GM20431 (cell line): ENCODE data around the gene CPED1.
"Not testable (repeated sequence)": the region's sequence is repeated elsewhere in the genome, so short reads cannot be mapped to it uniquely, and the experiment has no call there.

Experiments
- in situ Hi-C: fragments of 300-500 bp; cut with MseI, MboI; formaldehyde crosslinking; loops from one replicate; pipeline ENCODE4 v1.15.0; 2020; ENCODE audit warnings: low sequenced_read_pairs; ENCODE audit not compliant: unreplicated experiment

The CPED1 gene

GRCh38 chr7:121107923-121108498 lies 119.5 kb downstream of the CPED1 start:
- in situ Hi-C loops = no loop called here

GRCh38 chr7:121109145-121109544 lies 120.6 kb downstream of the CPED1 start:
- in situ Hi-C loops = no loop called here

- in situ Hi-C loops = no loop called here
Observed at GRCh38 chr7:121113288-121113687, 124.8 kb downstream of the CPED1 start.

- in situ Hi-C loops = no loop called here
Observed at GRCh38 chr7:121116396-121116795, 127.9 kb downstream of the CPED1 start.

- in situ Hi-C loops = no loop called here
Observed at GRCh38 chr7:121119047-121119446, 130.5 kb downstream of the CPED1 start.

- in situ Hi-C loops = no loop called here
Observed at GRCh38 chr7:121123032-121123431, 134.5 kb downstream of the CPED1 start.

GRCh38 chr7:121125454-121125853 lies 136.9 kb downstream of the CPED1 start:
- in situ Hi-C loops = not testable (repeated sequence)

GRCh38 chr7:121126201-121126600 lies 137.7 kb downstream of the CPED1 start:
- in situ Hi-C loops = no loop called here

GRCh38 chr7:121126801-121127534 lies 138.5 kb downstream of the CPED1 start:
- in situ Hi-C loops = no loop called here

GRCh38 chr7:121132940-121133339 lies 144.4 kb downstream of the CPED1 start:
- in situ Hi-C loops = no loop called here

GRCh38 chr7:121133444-121133843 lies 144.9 kb downstream of the CPED1 start:
- in situ Hi-C loops = no loop called here

GRCh38 chr7:121137580-121137979 lies 149.1 kb downstream of the CPED1 start:
- in situ Hi-C loops = no loop called here

- in situ Hi-C loops = no loop called here
Observed at GRCh38 chr7:121138262-121138933, 149.9 kb downstream of the CPED1 start.

GRCh38 chr7:121139427-121139826 lies 150.9 kb downstream of the CPED1 start:
- in situ Hi-C loops = no loop called here

- in situ Hi-C loops = no loop called here
Observed at GRCh38 chr7:121140790-121141189, 152.3 kb downstream of the CPED1 start.

GRCh38 chr7:121151774-121152221 lies 163.3 kb downstream of the CPED1 start:
- in situ Hi-C loops = no loop called here

- in situ Hi-C loops = no loop called here
Observed at GRCh38 chr7:121153411-121153810, 164.9 kb downstream of the CPED1 start.

- in situ Hi-C loops = no loop called here
Observed at GRCh38 chr7:121153995-121154394, 165.5 kb downstream of the CPED1 start.

- in situ Hi-C loops = no loop called here
Observed at GRCh38 chr7:121156825-121157224, 168.3 kb downstream of the CPED1 start.

- in situ Hi-C loops = no loop called here
Observed at GRCh38 chr7:121157341-121157751, 168.8 kb downstream of the CPED1 start.

GRCh38 chr7:121157885-121158590 lies 169.5 kb downstream of the CPED1 start:
- in situ Hi-C loops = no loop called here
